COLO829 (cell line): ENCODE data around the gene LHX5.

Experiments used
- DNase-seq: peaks from one replicate; pipeline ENCODE4 v3.0.0; 2012; ENCODE audit warnings: low spot score

Gene LHX5

GRCh38 chr12:113464852-113465719 is 6.6 kb downstream of the LHX5 start:
- DNase-seq: no peak

GRCh38 chr12:113464452-113464775 is 7.3 kb downstream of the LHX5 start:
- DNase-seq: no peak

GRCh38 chr12:113463746-113464451 is 7.8 kb downstream of the LHX5 start:
- no peak for DNase-seq

GRCh38 chr12:113462998-113463745 is 8.5 kb downstream of the LHX5 start:
- DNase-seq: no peak

- peak; percentile 67 for DNase-seq
Measured at GRCh38 chr12:113462117-113462774, 9.4 kb downstream of the LHX5 start.

- peak; percentile 59 for DNase-seq
Measured at GRCh38 chr12:113461666-113462065, 10.0 kb downstream of the LHX5 start.

GRCh38 chr12:113459981-113460380 is 11.7 kb downstream of the LHX5 start:
- DNase-seq: no peak

- no peak for DNase-seq
Measured at GRCh38 chr12:113457710-113458109, 14.0 kb downstream of the LHX5 start.

GRCh38 chr12:113457185-113457584 is 14.5 kb downstream of the LHX5 start:
- DNase-seq: no peak

GRCh38 chr12:113456761-113457160 is 14.9 kb downstream of the LHX5 start:
- DNase-seq: no peak

- no peak for DNase-seq
Measured at GRCh38 chr12:113456199-113456598, 15.5 kb downstream of the LHX5 start.

- no peak for DNase-seq
Measured at GRCh38 chr12:113453330-113453729, 18.3 kb downstream of the LHX5 start.

- DNase-seq: no peak
Measured at GRCh38 chr12:113452458-113452857, 19.2 kb downstream of the LHX5 start.

GRCh38 chr12:113449839-113450238 is 21.8 kb downstream of the LHX5 start:
- DNase-seq: no peak

- no peak for DNase-seq
Measured at GRCh38 chr12:113449299-113449698, 22.4 kb downstream of the LHX5 start.

GRCh38 chr12:113448873-113449272 is 22.8 kb downstream of the LHX5 start:
- no peak for DNase-seq

GRCh38 chr12:113445544-113446171 is 26.0 kb downstream of the LHX5 start:
- DNase-seq: no peak

GRCh38 chr12:113443030-113443539 is 28.6 kb downstream of the LHX5 start:
- DNase-seq: no peak

GRCh38 chr12:113440947-113441782 is 30.5 kb downstream of the LHX5 start:
- no peak for DNase-seq

- no peak for DNase-seq
Measured at GRCh38 chr12:113440336-113440735, 31.3 kb downstream of the LHX5 start.

GRCh38 chr12:113439606-113440030 is 32.1 kb downstream of the LHX5 start:
- peak; percentile 43 for DNase-seq
